ENCODE measurements around the gene SLC39A6. TPM values are rescaled to one million over a fixed set of nuclear protein-coding genes. Genes with fewer than 3 reads are reported as not detected.

SLC39A6 gene
- total RNA-seq, 3 donors from 2014 or later (not counting 1 experiment from before 2014, with no cell fraction given) = 15.2 to 18.8 (median 18.1) TPM

- ATAC-seq = no peak
- no peak for TF ChIP-seq CTCF (IDR thresholded peaks at IDR 0.05)
- no peaks in the 10 kb centered on the region for H3K4me1 ChIP-seq (ENCODE audit: control insufficient read depth, insufficient read depth, low read length)
- no peak overlapping the region for H3K4me3 ChIP-seq (ENCODE audit: low read length)
- intact Hi-C loops (cut with micrococcal nuclease) = no loop called here
- no peaks in the 10 kb centered on the region for H3K27me3 Mint-ChIP-seq (ENCODE audit: low read depth in 2 of 2)
- no peaks in the 10 kb centered on the region for H3K9me3 Mint-ChIP-seq
- H3K27ac ChIP-seq (ENCODE audit: low read length) = no peak overlapping the region
- H3K36me3 Mint-ChIP-seq = peaks cover 15% of the 10 kb centered on the region
- no peak for DNase-seq
- H3K27me3 ChIP-seq (ENCODE audit: control insufficient read depth, insufficient read depth, low read length) = no peaks in the 10 kb centered on the region
- H3K4me1 Mint-ChIP-seq = peaks cover 11 to 22% of the 10 kb centered on the region in 2 donors
- 100% methylated on average over 3 of the region's 4 CpGs for WGBS (ENCODE audit: insufficient coverage)
- H3K9me3 ChIP-seq (ENCODE audit: control insufficient read depth, insufficient read depth, low read length) = no peaks in the 10 kb centered on the region
- H3K27ac Mint-ChIP-seq = peak overlapping the region in 1 of 2 donors; percentile 58
- H3K4me3 Mint-ChIP-seq = no peak overlapping the region
- H3K36me3 ChIP-seq (ENCODE audit: control insufficient read depth, insufficient read depth, low read length) = peaks cover 81% of the 10 kb centered on the region
These were observed 24.1 kb upstream of the SLC39A6 start for GRCh38 chr18:36153203-36153602.

GRCh38 chr18:36152781-36153180 is 23.6 kb upstream of the SLC39A6 start:
- 100% methylated on average over 1 of the region's 1 CpG for WGBS (ENCODE audit: insufficient coverage)
- no peaks in the 10 kb centered on the region for H3K27me3 ChIP-seq (ENCODE audit: control insufficient read depth, insufficient read depth, low read length)
- Mint-ChIP-seq H3K27ac (peak overlapping the region in 1 of 2 donors; percentile 58), H3K4me3 (no peak overlapping the region), H3K9me3 (no peaks in the 10 kb centered on the region), H3K4me1 (peaks cover 11 to 22% of the 10 kb centered on the region in 2 donors), H3K36me3 (peaks cover 15% of the 10 kb centered on the region), H3K27me3 (ENCODE audit: low read depth in 2 of 2) (no peaks in the 10 kb centered on the region)
- H3K27ac ChIP-seq (ENCODE audit: low read length) = no peak overlapping the region
- no peak for TF ChIP-seq CTCF (IDR thresholded peaks at IDR 0.05)
- no peaks in the 10 kb centered on the region for H3K9me3 ChIP-seq (ENCODE audit: control insufficient read depth, insufficient read depth, low read length)
- intact Hi-C loops (cut with micrococcal nuclease) = no loop called here
- DNase-seq (no peak), ATAC-seq (no peak)
- no peak overlapping the region for H3K4me3 ChIP-seq (ENCODE audit: low read length)
- H3K4me1 ChIP-seq (ENCODE audit: control insufficient read depth, insufficient read depth, low read length) = no peaks in the 10 kb centered on the region
- peaks cover 81% of the 10 kb centered on the region for H3K36me3 ChIP-seq (ENCODE audit: control insufficient read depth, insufficient read depth, low read length)

GRCh38 chr18:36149514-36150289 is 20.6 kb upstream of the SLC39A6 start:
- no peak for TF ChIP-seq CTCF (IDR thresholded peaks at IDR 0.05)
- 100% methylated on average over 1 of the region's 5 CpGs for WGBS (ENCODE audit: insufficient coverage)
- H3K4me1 ChIP-seq (ENCODE audit: control insufficient read depth, insufficient read depth, low read length) = no peaks in the 10 kb centered on the region
- no peak overlapping the region for H3K4me3 ChIP-seq (ENCODE audit: low read length)
- no peaks in the 10 kb centered on the region for H3K9me3 ChIP-seq (ENCODE audit: control insufficient read depth, insufficient read depth, low read length)
- H3K36me3 ChIP-seq (ENCODE audit: control insufficient read depth, insufficient read depth, low read length) = peaks cover 77% of the 10 kb centered on the region
- no peak for ATAC-seq
- DNase-seq = no peak
- H3K36me3 Mint-ChIP-seq = peaks cover 24% of the 10 kb centered on the region
- peak overlapping the region; percentile 45 to 48 for H3K27ac Mint-ChIP-seq
- no peaks in the 10 kb centered on the region for H3K9me3 Mint-ChIP-seq
- peak overlapping the region; percentile 30 for H3K27ac ChIP-seq (ENCODE audit: low read length)
- no peaks in the 10 kb centered on the region for H3K27me3 Mint-ChIP-seq (ENCODE audit: low read depth in 2 of 2)
- peaks cover 4 to 16% of the 10 kb centered on the region in 2 donors for H3K4me1 Mint-ChIP-seq
- H3K27me3 ChIP-seq (ENCODE audit: control insufficient read depth, insufficient read depth, low read length) = no peaks in the 10 kb centered on the region
- no peak overlapping the region for H3K4me3 Mint-ChIP-seq
- intact Hi-C loops (cut with micrococcal nuclease) = no loop called here
